KBM-7 (cell line): ENCODE results near the gene ENOX1.

ENCODE experiments used
- DNase-seq: peaks from one replicate; pipeline ENCODE4 v3.0.0-alpha.2; 2015
- in situ Hi-C: fragments of 300-500 bp; cut with MboI; formaldehyde crosslinking; loops from 2 replicates; pipeline ENCODE4 v1.14.3; 2020; ENCODE audit warnings: low sequenced_read_pairs, low pct_unique_long_range_greater_than_20kb, mixed read lengths

ENOX1 gene

DNA sequence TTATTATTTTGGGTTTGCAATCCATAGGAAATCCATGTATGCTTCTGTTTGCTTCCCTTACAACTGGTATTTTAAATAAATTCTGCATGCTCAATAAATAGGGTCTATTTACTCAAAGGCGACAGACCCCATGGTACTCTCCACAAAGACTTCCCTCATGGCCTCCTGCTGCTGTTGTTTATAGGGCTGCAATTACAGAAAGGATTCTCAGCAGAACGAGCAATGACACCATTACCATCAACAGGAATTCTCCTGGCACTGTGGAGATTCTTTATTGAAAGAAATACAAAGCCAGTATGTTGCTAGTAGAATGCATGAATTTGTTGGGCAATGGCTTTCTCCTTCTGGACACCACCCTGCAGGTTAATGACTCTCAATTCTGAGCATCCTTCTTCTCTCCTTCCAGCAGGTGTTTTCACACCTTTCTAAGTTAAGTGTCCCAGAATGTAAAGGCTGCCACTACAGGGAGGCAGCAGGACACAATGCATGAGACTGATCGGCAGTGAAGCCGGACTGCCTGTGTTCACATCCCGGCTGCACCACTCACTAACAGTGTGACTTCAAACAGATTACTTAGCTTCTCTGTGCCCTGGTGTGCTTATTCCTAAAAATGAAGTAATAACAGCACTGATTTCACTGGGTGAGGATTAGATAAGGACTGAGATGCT lies 403.1 kb downstream of the ENOX1 start:
- no peak for DNase-seq
- in situ Hi-C loops = no loop called here

DNA sequence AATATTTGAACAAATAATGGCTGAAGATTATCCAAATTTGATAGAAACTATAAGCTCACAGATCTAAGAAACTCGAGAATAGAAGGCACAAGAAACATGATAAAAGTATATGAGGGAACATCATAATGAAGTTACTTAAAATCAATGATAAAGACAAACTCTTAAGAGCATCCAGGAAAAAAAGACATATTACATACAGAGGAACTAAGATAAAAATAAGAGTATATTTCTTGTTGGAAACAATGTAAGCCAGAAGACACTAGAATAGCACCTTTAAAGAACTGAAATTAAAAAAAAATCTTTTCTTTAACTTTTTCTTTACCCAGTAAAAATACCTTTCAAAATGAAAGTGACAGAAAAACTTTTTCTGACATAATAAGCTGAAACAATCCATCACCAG lies 407.0 kb downstream of the ENOX1 start:
- in situ Hi-C loops = no loop called here
- DNase-seq = no peak

DNA sequence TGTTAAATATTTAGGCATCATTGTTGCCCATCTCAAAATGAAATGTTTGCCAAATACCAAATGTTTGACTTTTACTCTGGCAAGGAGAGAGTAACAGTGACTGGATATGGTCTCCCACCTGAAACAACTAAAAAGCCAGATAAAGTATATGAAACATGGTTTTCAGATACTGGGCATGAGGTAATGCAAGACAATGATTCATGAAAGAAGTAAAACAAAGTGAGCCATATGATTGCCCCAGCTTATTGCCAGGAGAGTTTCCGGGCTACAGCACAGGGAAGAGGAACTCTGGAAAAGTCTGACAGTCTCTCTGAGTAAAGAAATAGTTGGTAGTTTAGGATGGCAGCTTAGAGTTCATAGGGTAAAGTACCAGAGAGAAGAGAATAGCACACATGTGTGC lies 408.8 kb downstream of the ENOX1 start:
- in situ Hi-C loops = no loop called here
- DNase-seq = no peak

DNA sequence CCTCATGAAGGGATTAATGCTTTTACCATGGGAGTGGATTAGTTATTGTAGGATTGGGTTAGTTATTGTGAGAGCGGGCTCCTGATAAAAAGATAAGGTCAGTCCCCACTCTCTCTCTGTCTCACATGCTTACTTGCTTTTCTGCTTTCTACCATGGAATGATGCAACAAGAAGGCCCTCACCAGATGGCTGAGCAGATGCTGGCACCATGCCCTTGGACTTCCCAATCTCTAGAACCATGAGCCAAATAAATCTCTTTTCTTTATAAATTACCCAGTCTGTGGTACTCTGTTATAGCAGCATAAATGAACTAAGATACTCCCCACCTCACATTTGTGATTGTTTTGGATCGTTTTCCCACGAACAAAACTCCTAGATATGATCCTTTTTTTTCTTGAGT lies 409.6 kb downstream of the ENOX1 start:
- no peak for DNase-seq
- in situ Hi-C loops = no loop called here

DNA sequence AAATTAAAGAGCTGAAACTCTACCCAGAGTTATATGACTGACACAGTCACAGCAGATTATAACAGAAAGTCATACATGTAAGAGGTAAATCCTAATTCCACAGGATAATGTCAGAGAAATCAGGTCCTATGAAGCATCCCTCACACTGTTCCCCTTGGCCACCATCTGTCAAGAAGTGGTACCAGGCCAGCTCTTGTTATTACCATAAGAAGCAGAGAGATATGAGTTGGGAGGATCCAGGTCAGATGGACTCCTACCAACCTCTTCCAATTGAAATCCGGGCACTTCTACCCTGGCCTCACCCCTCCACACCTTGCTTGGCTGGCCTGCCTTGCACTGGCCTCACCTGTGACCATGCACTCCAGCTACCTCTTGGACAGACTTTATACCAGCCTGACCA lies 410.2 kb downstream of the ENOX1 start:
- in situ Hi-C loops = no loop called here
- DNase-seq = no peak

DNA sequence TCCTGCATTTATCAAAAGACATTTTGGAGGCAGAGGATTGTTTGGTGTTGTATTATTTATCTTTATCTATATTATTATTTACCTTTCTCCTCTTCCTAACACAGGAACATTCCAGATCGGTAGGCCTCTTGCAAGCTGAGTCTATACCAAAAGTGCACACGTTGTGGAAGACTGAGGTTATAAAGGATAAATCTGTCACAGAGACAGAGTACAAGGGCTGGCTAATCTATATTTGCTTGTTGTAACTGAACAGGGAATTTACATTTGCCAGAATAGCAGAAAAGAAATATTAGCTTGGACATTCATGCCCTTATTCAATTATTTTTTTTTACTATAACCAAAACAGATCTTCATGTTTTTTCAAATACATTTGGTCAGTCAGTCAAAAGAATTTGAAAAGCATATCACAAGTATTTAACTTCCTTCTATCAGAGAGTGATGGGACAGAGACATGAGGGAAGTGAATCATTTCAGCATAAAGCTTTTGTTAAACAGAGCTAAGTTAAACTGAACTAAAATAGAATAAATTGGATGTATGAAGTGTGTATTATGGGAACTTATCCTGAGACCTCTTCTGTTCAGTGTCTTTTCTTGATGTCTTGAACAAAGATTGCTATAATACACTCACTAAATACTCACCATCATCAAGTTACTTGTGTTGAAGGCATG lies 410.8 kb downstream of the ENOX1 start:
- in situ Hi-C loops = no loop called here
- DNase-seq = no peak

DNA sequence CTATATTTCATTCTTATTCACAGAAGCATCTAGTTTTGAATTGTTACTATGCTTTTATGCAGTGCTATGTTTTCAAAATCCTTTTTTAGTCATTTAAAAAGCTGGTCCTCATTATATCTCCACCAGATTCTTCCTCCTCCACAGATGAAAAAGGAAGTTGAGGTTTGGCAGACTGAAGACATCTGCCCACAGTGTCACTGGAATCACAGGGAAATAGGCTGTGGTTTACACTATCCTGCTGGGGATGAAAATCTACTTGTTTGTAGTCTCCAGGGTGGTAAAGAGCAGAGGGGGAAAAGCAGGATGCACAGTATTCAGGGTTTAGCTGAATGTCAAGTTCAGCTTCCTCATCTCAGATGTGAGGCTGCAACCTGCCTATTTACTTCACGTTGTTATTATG lies 412.2 kb downstream of the ENOX1 start:
- in situ Hi-C loops = no loop called here
- DNase-seq = peak; percentile 89

DNA sequence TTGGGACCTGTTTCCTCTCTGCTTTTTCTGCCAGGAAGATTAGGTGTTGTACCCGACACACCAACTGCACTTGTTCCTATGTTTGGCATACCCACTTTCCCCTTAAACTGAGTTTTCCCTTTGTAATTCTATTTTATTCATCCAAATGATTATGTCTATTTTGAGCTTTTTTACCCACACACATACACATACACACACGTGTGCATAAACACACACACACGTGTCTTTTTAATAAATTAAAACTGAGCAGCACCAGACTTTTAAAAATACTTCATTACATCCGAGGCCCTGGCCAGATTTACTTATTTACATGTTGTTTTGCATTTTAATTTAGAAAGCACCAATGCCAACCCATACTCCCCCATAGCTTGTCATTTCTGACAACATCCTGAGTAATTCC lies 413.4 kb downstream of the ENOX1 start:
- DNase-seq = no peak
- in situ Hi-C loops = no loop called here

DNA sequence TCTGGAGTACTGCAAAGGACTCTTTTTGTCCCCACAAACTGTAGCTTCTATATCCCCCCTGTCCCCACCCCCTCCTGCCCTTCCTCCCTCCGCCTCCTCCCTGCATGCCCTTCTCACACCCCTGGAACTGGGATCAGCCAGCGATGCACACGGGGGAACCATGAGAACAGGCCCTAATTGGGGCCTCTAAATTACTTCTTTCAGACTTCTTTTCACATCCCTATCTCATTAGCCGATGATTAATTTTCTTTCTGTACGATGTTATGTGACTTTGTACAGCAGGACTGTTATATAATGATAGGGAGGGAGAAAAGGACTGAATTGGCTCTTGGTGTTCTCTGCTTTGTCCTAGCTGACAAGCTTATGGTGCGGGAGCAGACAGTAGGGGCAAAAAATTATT lies 415.9 kb downstream of the ENOX1 start:
- DNase-seq = no peak
- in situ Hi-C loops = no loop called here

DNA sequence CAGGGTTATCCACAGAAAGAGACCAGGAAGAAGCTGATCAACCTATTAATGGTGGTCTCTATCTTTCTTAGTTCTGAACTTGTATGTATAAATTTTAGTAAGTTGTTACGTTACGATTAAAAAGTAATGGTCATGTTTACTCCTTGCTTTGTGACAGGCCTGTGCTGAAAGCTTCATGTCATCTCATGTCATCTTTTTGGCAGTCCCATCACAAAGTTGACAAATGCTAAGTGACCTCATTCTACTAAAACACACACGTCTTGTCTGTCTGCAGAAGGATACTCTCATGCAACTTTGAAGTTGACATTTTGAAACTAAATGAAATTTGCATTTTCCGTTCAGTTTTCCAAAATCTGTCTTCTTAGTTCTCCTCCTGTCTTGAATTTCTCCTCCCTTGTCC lies 417.5 kb downstream of the ENOX1 start:
- in situ Hi-C loops = no loop called here
- no peak for DNase-seq

DNA sequence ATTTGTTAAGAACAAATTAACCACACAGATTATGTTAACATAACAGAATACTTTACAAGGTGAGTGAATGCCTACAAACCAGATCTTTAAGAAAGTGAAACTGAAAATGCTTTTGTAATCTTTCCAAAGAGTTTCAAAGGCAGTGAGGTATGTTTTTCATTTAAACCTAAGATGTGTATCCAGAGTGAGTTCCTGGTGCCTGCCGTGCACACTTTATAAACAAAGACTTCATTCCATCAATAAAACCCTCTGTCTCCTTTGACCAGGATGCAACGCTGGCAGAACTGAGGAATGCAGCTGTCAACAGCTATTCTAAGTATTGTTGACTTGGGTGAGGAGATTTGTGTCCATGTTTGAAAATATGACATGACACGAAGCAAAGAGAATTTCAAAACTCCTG lies 418.8 kb downstream of the ENOX1 start:
- no peak for DNase-seq
- in situ Hi-C loops = no loop called here

DNA sequence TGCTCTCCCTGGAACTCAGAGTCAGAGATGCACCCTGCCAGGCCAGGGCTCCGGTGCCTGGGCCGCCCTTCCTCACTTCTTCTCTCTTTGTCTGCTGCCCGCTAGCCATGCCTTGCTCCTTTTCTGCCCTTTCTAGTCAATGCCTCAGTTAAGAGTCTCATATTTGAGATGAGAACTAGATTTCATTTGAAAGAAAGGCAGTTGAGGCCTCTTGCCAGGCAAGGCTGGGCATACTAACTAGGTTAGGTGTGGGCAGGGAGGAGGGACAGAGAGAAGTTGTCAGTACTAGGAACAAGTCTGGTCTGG lies 421.8 kb downstream of the ENOX1 start:
- in situ Hi-C loops = no loop called here
- no peak for DNase-seq

DNA sequence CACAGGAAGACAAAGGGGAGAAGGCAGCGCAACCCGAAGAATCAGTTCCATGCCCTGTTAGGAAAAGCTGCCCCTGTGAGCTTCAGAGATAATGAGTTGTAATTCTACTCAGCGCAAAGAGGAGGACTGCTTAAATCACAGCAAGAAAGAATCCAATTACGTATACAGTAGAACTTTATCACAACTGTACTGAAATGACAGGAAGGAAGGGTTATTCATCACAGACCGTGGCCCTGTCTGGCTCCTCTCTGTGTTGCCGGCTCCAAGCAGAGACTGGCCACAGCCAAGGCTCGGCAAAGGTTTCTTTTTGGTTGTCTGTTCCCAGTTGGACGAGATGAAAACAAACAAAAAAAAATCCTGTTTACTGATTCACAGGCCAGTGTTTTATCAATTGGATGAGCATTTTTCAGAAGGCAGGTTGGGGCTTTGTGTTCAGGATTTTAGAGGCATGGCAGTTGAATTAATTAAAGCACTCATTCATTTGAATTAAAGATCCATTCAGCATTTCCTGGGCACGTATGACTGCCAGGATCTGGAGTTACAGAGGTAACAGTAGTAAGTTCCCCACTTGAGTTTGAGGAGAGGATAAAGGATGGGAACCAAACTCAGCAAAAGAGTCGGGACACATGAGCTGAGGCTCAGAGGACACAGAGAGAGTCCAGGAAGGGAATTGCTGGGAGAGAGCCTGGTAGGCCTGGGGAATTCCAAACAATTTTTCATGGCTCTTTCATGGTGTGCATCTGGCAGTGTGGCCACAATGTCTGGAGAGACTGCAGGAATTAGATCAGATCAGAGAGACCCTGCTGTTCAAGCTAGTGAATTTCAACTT lies 422.3 kb downstream of the ENOX1 start:
- no peak for DNase-seq
- in situ Hi-C loops = no loop called here

DNA sequence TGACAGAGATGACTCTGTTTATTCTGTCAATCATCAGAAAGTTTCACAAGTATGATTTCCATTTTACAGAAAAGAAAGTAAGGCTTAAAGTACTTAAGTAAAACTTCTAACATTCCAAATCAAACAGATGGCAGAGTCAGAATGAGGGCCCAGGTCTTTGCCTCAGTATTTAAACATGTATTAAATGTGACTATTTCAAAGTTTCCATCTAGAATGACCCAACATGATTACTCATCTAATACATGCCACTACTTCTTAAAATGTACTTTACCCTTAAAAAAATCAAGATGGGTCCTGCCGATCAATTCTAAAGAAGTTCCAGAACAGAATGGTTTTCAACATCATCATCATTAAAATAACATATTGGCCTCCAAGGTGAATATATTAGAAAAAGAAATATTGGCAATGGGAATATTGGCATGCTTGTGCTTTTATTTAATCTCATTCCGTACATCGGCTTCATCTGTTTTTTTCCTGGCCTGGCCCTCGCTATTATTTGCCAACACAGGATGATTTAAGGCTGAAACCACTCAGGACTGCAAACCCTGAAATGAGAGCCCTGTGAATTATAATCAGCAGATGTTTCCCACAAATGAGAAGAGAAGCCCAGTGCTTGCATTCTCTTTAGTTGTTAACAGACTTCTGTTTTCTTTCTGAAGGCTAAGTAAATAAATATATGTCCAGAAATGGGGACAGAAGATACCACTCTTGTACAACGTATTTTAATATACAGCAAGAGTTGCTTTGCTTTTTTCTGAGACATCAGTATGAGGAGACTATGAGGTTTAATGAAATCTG lies 423.4 kb downstream of the ENOX1 start:
- no peak for DNase-seq
- in situ Hi-C loops = no loop called here

DNA sequence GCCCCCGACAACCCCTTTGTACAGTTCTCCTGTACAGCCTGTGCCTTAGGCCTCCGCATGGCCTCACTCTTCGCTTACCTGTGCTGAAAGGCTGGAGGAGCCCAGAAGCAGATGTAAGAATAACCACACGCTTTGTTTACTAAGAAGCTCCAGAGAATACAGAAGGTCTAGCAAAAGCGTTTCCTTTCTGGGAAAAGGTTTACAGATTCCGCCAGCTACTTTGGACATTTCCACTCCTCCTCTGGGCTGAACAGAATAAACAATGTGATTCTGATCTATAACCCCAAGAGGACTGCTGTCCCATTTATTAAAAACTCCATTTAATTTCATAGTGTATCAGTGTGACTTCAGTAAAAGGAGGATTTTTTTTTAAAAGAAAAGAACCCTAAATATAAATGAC lies 424.2 kb downstream of the ENOX1 start:
- in situ Hi-C loops = no loop called here
- DNase-seq = no peak

DNA sequence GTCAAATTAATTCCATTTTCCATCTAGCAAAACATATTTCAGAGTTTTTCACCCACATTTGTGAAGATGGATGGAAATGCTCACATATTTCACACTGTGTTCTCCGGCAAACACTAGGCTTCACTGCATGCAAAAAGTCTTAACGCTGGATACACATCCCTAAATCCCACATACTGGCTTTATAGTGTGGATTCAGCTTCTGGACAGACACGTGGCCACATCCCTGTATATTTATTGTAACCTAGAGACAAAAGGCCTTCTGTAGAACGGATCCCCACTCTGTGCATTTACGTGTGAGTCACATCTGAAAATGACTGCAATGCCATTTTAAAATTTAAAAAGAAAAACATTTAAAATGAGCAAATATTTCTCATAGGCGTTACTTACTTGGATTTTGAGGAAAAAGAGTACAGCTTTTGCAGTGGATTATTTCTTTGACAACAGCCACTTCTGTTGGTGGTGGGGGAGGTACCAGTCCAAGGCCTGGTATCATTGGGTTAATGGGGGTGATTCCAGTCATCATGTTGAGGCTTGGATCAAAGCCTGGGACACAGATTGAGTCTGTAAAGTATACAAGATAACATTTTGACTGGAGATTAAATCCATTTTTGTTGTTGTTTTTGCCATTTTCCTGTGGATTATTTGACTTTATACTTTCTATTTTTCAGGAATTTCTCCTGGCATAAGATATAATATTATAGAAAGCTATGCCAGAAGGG lies 425.7 kb downstream of the ENOX1 start:
- in situ Hi-C loops = no loop called here
- no peak for DNase-seq

DNA sequence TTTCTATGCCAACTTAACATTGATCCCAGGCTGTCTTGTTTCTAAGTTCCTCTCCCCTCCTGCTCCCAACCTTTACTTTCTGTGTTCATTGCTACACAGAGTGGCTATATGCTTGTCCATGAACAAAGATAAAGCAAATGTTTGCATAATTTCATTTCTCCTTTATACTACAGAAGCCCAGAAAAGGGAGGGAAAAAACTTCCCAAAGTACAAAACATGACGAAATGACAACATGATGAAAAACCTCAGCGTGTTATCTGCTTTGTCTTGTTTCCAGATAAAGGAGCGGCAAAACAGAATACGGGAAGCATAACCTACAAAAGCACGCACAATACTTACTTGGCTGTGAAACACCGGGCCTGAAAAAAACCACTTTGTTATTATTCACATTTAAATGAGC lies 426.6 kb downstream of the ENOX1 start:
- in situ Hi-C loops = no loop called here
- no peak for DNase-seq

DNA sequence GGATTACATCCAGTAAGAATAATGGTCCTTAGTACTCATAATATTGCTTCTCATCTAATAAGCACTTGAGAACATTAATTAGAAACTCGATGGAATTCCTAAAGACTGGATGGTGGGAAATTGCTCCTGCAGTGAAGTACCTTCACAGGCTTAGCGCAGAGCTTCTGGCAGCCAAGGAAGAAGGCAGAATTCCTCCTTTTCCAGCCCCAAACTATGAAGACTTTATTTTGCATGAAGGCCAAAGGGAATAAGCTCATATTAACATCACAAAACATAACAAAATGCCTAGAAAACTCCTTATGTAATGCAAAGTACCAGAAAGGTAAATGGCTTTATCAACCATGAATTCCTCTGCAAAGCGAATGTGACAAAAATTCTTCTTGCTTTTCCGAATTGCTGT lies 427.2 kb downstream of the ENOX1 start:
- in situ Hi-C loops = no loop called here

DNA sequence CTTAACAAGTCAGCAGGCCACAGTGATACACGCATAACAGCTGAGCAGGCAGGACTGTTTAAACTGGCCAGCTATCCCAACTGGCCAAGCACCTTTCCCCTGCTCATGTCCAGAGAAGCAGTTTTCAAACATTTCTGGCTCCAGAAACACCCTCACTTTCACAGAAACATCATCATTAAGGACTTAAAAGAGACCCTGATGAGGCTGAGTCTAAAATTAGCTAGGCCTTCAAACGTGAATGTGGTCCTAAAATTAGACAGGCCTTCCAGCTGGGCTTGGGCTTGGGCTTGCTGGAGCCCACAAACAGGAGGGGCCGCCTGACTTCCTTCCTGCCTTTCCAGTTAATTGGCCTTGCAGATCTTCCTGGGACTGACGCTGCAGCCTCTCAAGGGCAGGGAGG lies 429.2 kb downstream of the ENOX1 start:
- DNase-seq = peak; percentile 62
- in situ Hi-C loops = no loop called here

More for the DNA sequence above, 427.2 kb downstream of the ENOX1 start:
- no peak for DNase-seq
